Activated naive CD8-positive, alpha-beta T cell (primary cell): ENCODE data around the gene GOT1.

Source experiments
- H3K27ac Mint-ChIP-seq: one replicate; pipeline ENCODE4 v1.8.0; 2021; ENCODE audit warnings: mixed read lengths
- H3K27me3 Mint-ChIP-seq: one replicate; pipeline ENCODE4 v1.8.0; 2021; ENCODE audit warnings: mixed read lengths
- H3K36me3 Mint-ChIP-seq: one replicate; pipeline ENCODE4 v1.8.0; 2021; ENCODE audit warnings: mixed read lengths
- H3K4me1 Mint-ChIP-seq: one replicate; pipeline ENCODE4 v1.8.0; 2021; ENCODE audit warnings: low read depth, mixed read lengths
- H3K4me3 Mint-ChIP-seq: one replicate; pipeline ENCODE4 v1.8.0; 2021; ENCODE audit warnings: mild to moderate bottlenecking, mixed read lengths
- H3K9me3 Mint-ChIP-seq: one replicate; pipeline ENCODE4 v1.8.0; 2021; ENCODE audit warnings: low read depth, mixed read lengths

Gene GOT1

GRCh38 chr10:99424656-99425055, 5.8 kb downstream of the GOT1 start:
- H3K36me3 Mint-ChIP-seq = peaks cover 16% of the 10 kb centered on the region
- H3K27me3 Mint-ChIP-seq = no peaks in the 10 kb centered on the region

GRCh38 chr10:99422529-99423096, 7.8 kb downstream of the GOT1 start:
- H3K4me1 Mint-ChIP-seq = peaks cover 6% of the 10 kb centered on the region

More at GRCh38 chr10:99424656-99425055, 5.8 kb downstream of the GOT1 start:
- no peak overlapping the region for H3K4me3 Mint-ChIP-seq
- H3K4me1 Mint-ChIP-seq = peaks cover 19% of the 10 kb centered on the region
- H3K9me3 Mint-ChIP-seq = no peaks in the 10 kb centered on the region
- H3K27ac Mint-ChIP-seq = no peak overlapping the region

GRCh38 chr10:99421233-99421739, 9.1 kb downstream of the GOT1 start:
- H3K27ac Mint-ChIP-seq = no peak overlapping the region
- H3K36me3 Mint-ChIP-seq = peaks cover 32% of the 10 kb centered on the region
- peaks cover 2% of the 10 kb centered on the region for H3K4me1 Mint-ChIP-seq
- H3K9me3 Mint-ChIP-seq = no peaks in the 10 kb centered on the region
- H3K27me3 Mint-ChIP-seq = no peaks in the 10 kb centered on the region
- H3K4me3 Mint-ChIP-seq = no peak overlapping the region

More at GRCh38 chr10:99422529-99423096, 7.8 kb downstream of the GOT1 start:
- no peaks in the 10 kb centered on the region for H3K27me3 Mint-ChIP-seq
- H3K4me3 Mint-ChIP-seq = no peak overlapping the region
- no peaks in the 10 kb centered on the region for H3K9me3 Mint-ChIP-seq
- peaks cover 28% of the 10 kb centered on the region for H3K36me3 Mint-ChIP-seq
- no peak overlapping the region for H3K27ac Mint-ChIP-seq

GRCh38 chr10:99419688-99420087, 10.7 kb downstream of the GOT1 start:
- Mint-ChIP-seq H3K27me3 (no peaks in the 10 kb centered on the region), H3K4me3 (no peak overlapping the region), H3K4me1 (peaks cover 6% of the 10 kb centered on the region), H3K36me3 (peaks cover 33% of the 10 kb centered on the region), H3K9me3 (no peaks in the 10 kb centered on the region), H3K27ac (no peak overlapping the region)

- H3K9me3 Mint-ChIP-seq = no peaks in the 10 kb centered on the region
- no peak overlapping the region for H3K27ac Mint-ChIP-seq
- H3K4me1 Mint-ChIP-seq = peaks cover 9% of the 10 kb centered on the region
- peaks cover 36% of the 10 kb centered on the region for H3K36me3 Mint-ChIP-seq
- no peaks in the 10 kb centered on the region for H3K27me3 Mint-ChIP-seq
- H3K4me3 Mint-ChIP-seq = no peak overlapping the region
Measured at GRCh38 chr10:99418910-99419624, 11.4 kb downstream of the GOT1 start.

GRCh38 chr10:99412099-99412498, 18.3 kb downstream of the GOT1 start:
- H3K27ac Mint-ChIP-seq = no peak overlapping the region
- H3K27me3 Mint-ChIP-seq = no peaks in the 10 kb centered on the region
- H3K9me3 Mint-ChIP-seq = no peaks in the 10 kb centered on the region
- H3K4me1 Mint-ChIP-seq = peaks cover 16% of the 10 kb centered on the region
- H3K4me3 Mint-ChIP-seq = no peak overlapping the region
- H3K36me3 Mint-ChIP-seq = peaks cover 19% of the 10 kb centered on the region

- Mint-ChIP-seq H3K27ac (no peak overlapping the region), H3K36me3 (peaks cover 22% of the 10 kb centered on the region), H3K4me1 (peaks cover 16% of the 10 kb centered on the region), H3K4me3 (no peak overlapping the region), H3K9me3 (no peaks in the 10 kb centered on the region), H3K27me3 (no peaks in the 10 kb centered on the region)
Measured at GRCh38 chr10:99411546-99411945, 18.9 kb downstream of the GOT1 start.

- Mint-ChIP-seq H3K4me1 (peaks cover 11% of the 10 kb centered on the region), H3K27ac (no peak overlapping the region), H3K9me3 (no peaks in the 10 kb centered on the region), H3K36me3 (peaks cover 21% of the 10 kb centered on the region), H3K27me3 (no peaks in the 10 kb centered on the region), H3K4me3 (no peak overlapping the region)
Measured at GRCh38 chr10:99410876-99411275, 19.5 kb downstream of the GOT1 start.

- no peaks in the 10 kb centered on the region for H3K9me3 Mint-ChIP-seq
- no peaks in the 10 kb centered on the region for H3K27me3 Mint-ChIP-seq
- peaks cover 11% of the 10 kb centered on the region for H3K4me1 Mint-ChIP-seq
- no peak overlapping the region for H3K4me3 Mint-ChIP-seq
- H3K27ac Mint-ChIP-seq = no peak overlapping the region
- H3K36me3 Mint-ChIP-seq = peaks cover 22% of the 10 kb centered on the region
Measured at GRCh38 chr10:99410146-99410545, 20.3 kb downstream of the GOT1 start.

GRCh38 chr10:99406149-99406548, 24.3 kb downstream of the GOT1 start:
- Mint-ChIP-seq H3K4me1 (peaks cover 4% of the 10 kb centered on the region), H3K9me3 (no peaks in the 10 kb centered on the region), H3K36me3 (peaks cover 12% of the 10 kb centered on the region), H3K4me3 (no peak overlapping the region), H3K27me3 (no peaks in the 10 kb centered on the region), H3K27ac (no peak overlapping the region)

- Mint-ChIP-seq H3K36me3 (peaks cover 11% of the 10 kb centered on the region), H3K27ac (no peak overlapping the region)
Measured at GRCh38 chr10:99403674-99404073, 26.8 kb downstream of the GOT1 start.

GRCh38 chr10:99399664-99400063, 30.8 kb downstream of the GOT1 start:
- H3K4me1 Mint-ChIP-seq = peaks cover 4% of the 10 kb centered on the region
- H3K36me3 Mint-ChIP-seq = peaks cover 2% of the 10 kb centered on the region
- H3K4me3 Mint-ChIP-seq = no peak overlapping the region
- H3K27me3 Mint-ChIP-seq = no peaks in the 10 kb centered on the region
- H3K9me3 Mint-ChIP-seq = no peaks in the 10 kb centered on the region
- no peak overlapping the region for H3K27ac Mint-ChIP-seq

More at GRCh38 chr10:99403674-99404073, 26.8 kb downstream of the GOT1 start:
- Mint-ChIP-seq H3K4me3 (no peak overlapping the region), H3K4me1 (no peaks in the 10 kb centered on the region), H3K9me3 (no peaks in the 10 kb centered on the region), H3K27me3 (no peaks in the 10 kb centered on the region)

GRCh38 chr10:99396471-99396870, 34.0 kb downstream of the GOT1 start:
- Mint-ChIP-seq H3K4me1 (peaks cover 9% of the 10 kb centered on the region), H3K9me3 (no peaks in the 10 kb centered on the region), H3K27me3 (no peaks in the 10 kb centered on the region), H3K4me3 (no peak overlapping the region), H3K27ac (no peak overlapping the region), H3K36me3 (no peaks in the 10 kb centered on the region)

GRCh38 chr10:99395750-99396445, 34.5 kb downstream of the GOT1 start:
- Mint-ChIP-seq H3K4me1 (peaks cover 9% of the 10 kb centered on the region), H3K27me3 (no peaks in the 10 kb centered on the region), H3K9me3 (no peaks in the 10 kb centered on the region), H3K27ac (no peak overlapping the region), H3K36me3 (no peaks in the 10 kb centered on the region), H3K4me3 (no peak overlapping the region)

GRCh38 chr10:99394761-99395386, 35.5 kb downstream of the GOT1 start:
- H3K9me3 Mint-ChIP-seq = no peaks in the 10 kb centered on the region
- H3K27ac Mint-ChIP-seq = no peak overlapping the region
- H3K36me3 Mint-ChIP-seq = no peaks in the 10 kb centered on the region
- no peak overlapping the region for H3K4me3 Mint-ChIP-seq
- peaks cover 9% of the 10 kb centered on the region for H3K4me1 Mint-ChIP-seq
- H3K27me3 Mint-ChIP-seq = no peaks in the 10 kb centered on the region
